WERI-Rb-1 (cell line): ENCODE results near the gene STRIP1.
A peak's percentile ranks its signal among the peaks of the same experiment; 100 is the strongest.

Experiments
- DNase-seq: peaks from one replicate; pipeline ENCODE4 v3.0.0-alpha.2; 2020
- H3K27ac ChIP-seq: fragments of 250-450 bp; sonication (Bioruptor Pico); 2 replicates; pipeline ENCODE4 v1.5.1; 2020; ENCODE audit warnings: mild to moderate bottlenecking, moderate library complexity
- H3K27me3 ChIP-seq: fragments of 250-450 bp; sonication (Bioruptor Pico); 2 replicates; pipeline ENCODE4 v1.5.1; 2021; ENCODE audit warnings: mild to moderate bottlenecking, low read depth, moderate library complexity; ENCODE audit not compliant: insufficient read depth, severe bottlenecking
- H3K36me3 ChIP-seq: fragments of 250-450 bp; sonication (Bioruptor Pico); 2 replicates; pipeline ENCODE4 v1.5.1; 2020; ENCODE audit warnings: mild to moderate bottlenecking, moderate library complexity
- H3K4me3 ChIP-seq: 2 replicates; pipeline ENCODE4 v1.5.1; 2011; ENCODE audit warnings: low read depth, mild to moderate bottlenecking, control low read depth, low read length
- H3K9me3 ChIP-seq: fragments of 250-450 bp; sonication (Bioruptor Pico); 2 replicates; pipeline ENCODE4 v1.5.1; 2021; ENCODE audit warnings: mild to moderate bottlenecking, moderate library complexity; ENCODE audit not compliant: severe bottlenecking
- TF ChIP-seq, protein P1 (sequence below): IDR thresholded peaks from 2 replicates; pipeline ENCODE4 v1.5.1; 2011; ENCODE audit warnings: low read depth, mild to moderate bottlenecking, control low read depth, inconsistent platforms, low read length

STRIP1 gene

DNA sequence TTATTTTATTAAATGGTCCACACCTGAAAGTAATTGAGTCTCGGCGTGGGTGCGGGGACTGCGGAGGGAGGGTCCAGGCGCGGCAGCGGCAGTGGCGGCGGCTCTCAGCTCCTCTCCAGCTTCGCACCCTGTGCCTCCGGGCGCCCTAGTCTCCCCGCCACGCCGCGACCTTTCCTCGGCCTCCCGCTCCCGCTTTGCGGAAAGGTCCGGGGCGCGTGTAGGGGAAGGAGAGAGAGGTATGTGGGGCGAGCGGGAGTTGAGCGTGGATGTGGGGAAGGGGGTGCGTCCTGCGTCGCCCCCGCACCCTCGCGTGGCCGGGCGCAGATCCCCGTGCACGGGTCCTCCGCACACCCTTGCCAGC, 49.4 kb downstream of the STRIP1 start:
- Histone ChIP-seq H3K27me3 (peaks cover 30% of the 10 kb centered on the region), H3K9me3 (no peaks in the 10 kb centered on the region), H3K27ac (no peak overlapping the region), H3K4me3 (peak overlapping the region; percentile 44), H3K36me3 (no peaks in the 10 kb centered on the region)
- DNase-seq: no peak
- TF ChIP-seq, protein P1, sequence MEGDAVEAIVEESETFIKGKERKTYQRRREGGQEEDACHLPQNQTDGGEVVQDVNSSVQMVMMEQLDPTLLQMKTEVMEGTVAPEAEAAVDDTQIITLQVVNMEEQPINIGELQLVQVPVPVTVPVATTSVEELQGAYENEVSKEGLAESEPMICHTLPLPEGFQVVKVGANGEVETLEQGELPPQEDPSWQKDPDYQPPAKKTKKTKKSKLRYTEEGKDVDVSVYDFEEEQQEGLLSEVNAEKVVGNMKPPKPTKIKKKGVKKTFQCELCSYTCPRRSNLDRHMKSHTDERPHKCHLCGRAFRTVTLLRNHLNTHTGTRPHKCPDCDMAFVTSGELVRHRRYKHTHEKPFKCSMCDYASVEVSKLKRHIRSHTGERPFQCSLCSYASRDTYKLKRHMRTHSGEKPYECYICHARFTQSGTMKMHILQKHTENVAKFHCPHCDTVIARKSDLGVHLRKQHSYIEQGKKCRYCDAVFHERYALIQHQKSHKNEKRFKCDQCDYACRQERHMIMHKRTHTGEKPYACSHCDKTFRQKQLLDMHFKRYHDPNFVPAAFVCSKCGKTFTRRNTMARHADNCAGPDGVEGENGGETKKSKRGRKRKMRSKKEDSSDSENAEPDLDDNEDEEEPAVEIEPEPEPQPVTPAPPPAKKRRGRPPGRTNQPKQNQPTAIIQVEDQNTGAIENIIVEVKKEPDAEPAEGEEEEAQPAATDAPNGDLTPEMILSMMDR: no peak

DNA sequence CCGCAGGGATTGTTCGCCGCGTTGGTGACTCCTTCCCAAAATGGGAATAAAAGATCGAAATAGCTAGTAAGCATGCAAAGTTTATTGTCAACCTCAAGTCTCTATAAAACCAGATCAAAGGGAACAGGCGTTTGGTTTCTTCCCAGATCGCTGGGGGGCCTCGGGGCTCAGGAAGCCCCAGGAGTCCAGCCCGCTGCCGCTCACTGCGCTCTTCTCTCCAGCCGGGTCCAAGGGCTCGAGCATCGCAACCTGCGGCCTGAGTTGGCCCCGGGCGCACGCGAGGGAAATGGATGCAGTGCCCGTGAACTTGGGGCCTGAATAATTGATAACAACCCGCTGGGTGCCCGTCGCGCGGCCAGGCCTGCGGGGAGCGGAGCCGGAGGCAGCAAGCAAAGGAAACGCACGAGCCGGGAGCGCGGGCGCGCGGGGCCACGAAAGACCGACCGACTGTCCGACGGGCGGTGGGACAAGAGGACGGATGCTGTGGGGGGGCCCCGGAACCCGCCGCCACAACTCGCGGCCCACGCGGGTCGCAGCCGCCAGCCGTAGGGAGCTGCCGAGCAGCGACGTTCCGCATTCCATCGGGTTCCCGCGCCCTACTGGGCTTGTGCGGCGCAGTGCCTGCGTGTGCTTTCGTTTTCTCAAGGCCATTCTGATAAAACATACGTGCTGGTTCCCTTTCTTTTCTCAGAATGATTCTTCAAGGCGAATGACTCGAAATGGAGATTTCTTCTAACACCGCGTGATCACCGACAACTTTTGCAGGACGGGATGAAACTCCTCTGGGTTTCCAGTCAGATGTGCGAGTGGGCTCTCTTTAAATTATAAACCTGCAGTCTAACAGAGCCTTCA, 50.0 kb downstream of the STRIP1 start:
- Histone ChIP-seq H3K9me3 (no peaks in the 10 kb centered on the region), H3K36me3 (no peaks in the 10 kb centered on the region), H3K27me3 (peaks cover 30% of the 10 kb centered on the region), H3K27ac (no peak overlapping the region), H3K4me3 (peak overlapping the region; percentile 44)
- no peak for DNase-seq
- TF ChIP-seq, protein P1: no peak

DNA sequence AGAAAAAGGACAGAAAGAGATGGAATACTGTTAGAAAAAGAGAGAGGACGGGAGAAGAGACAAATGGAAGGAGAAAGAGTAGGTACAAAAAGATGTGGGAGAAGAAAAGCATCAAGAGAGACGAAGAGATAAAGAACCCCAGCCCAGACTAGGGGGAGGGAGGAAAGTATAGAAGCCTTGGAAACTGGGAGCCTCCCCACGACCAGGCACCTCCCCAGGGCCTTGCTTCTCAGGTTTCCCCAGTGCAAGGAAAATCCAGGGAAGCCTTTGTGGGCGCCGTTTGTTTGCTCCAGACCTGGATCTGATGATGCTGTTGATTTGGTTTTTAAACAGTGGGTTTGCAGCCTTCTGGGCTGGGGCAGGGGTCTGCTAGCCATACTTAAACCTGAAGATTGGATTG, 51.2 kb downstream of the STRIP1 start:
- no peak for DNase-seq
- H3K27ac ChIP-seq: no peak overlapping the region
- no peaks in the 10 kb centered on the region for H3K9me3 ChIP-seq
- TF ChIP-seq, protein P1: no peak
- no peaks in the 10 kb centered on the region for H3K36me3 ChIP-seq
- no peak overlapping the region for H3K4me3 ChIP-seq
- peaks cover 30% of the 10 kb centered on the region for H3K27me3 ChIP-seq

DNA sequence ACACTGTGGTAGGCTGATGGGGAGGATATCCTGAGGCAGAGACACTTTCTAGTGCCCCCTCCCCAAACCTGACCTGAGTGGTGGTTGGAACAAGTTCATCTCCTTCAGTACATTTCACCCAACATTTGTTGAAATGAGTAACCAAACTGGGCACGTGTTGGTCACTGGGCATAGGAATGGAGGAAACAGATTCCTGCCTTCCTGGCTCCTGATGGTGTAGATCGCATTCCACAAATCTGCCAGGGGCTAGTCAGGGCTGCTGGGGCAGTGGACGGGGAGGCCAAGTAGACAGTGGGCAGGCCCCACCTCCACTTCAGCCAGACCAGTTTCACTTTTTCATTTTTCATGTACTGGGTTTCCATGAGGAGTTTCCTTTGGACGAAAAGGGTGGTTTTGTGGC, 52.5 kb downstream of the STRIP1 start:
- Histone ChIP-seq H3K36me3 (no peaks in the 10 kb centered on the region), H3K4me3 (no peak overlapping the region), H3K27ac (no peak overlapping the region), H3K9me3 (no peaks in the 10 kb centered on the region), H3K27me3 (peaks cover 30% of the 10 kb centered on the region)
- DNase-seq: no peak
- TF ChIP-seq, protein P1: no peak

DNA sequence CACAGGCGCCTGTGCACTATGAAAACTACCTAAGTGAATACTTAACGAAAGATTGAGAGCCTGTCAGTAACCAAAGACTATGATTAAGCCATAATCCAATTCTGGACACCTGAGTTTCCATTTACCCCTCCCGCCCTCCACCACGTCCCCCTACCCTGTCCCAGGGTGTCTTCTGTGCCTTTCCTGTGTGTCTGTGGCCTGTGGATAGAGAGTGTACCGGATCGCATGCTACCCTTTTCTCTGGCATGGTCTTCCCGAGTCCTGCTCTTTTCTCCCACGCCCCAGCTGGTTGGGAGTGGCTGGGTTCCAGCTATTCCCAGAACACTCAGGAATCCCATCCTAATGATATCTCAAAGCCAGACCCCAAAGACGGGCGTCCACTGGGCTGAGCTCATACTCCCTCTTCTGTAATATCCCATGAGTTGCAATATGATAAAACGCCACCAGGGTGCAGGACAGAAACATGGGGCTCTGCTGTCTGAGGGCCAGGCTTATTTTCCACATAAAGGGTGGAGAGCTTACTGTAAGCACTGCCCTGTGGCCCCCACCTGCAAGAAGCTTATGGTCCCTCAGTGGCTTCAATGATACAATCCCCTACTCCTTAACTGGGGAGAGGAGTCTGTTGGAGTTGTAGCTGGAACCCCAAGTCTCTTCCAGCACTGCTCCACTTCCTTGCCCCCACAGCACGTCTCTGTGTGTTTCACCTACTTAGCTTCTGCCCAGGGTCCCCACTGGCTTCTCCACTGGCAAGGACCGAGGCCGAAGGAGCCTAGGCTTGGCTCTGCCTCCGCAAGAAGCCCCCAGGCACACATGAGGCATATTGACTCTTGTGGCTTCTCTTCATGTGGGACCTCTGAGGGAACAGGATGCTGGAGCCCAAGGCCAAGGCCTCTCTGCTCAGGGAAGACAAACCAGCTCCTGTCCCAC, 53.7 kb downstream of the STRIP1 start:
- H3K27ac ChIP-seq: no peak overlapping the region
- TF ChIP-seq, protein P1: peak; percentile 68
- peak; percentile 78 for DNase-seq
- H3K27me3 ChIP-seq: peaks cover 29% of the 10 kb centered on the region
- H3K4me3 ChIP-seq: no peak overlapping the region
- H3K36me3 ChIP-seq: no peaks in the 10 kb centered on the region
- no peaks in the 10 kb centered on the region for H3K9me3 ChIP-seq
